Measurements from ENCODE around the gene HBA1.
"Not testable (repeated sequence)": the region's sequence is repeated elsewhere in the genome, so short reads cannot be mapped to it uniquely, and the experiment has no call there.

HBA1 gene

DNA sequence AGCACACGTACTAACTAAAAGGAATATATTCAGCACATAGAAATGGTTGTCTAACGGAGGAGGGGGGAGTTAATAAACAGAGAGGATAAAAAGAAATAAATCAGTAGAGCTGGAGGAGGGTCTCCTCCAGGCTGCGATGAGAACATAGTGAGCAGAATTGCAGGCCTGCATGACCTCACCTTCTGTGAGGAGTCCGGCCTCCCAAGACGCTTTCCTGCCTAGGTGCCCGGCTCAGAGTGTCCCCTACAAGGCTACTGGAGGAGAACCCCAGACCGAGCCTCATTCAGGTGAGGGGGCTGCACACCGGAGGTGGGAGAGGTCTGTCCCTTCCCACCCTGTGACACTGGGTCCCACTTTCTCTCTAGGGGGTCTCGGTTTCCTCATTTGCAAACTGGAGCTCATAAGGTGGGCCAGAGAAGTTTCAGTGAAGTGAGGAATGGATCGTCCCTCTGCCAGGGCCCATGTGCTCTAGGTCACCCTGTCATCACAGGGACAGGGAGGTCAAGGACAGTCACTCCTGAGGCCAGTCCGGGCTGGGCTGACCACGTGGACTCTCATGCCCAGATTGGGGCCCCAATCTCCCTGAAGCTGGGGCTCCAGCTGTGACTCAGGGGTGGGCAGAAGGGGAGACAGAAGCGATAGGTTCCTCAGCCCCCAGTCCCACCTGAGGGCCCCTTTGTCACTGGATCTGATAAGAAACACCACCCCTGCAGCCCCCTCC, 14.0 kb upstream of the HBA1 start:
- Histone ChIP-seq H3K27me3 (ENCODE audit: insufficient read depth, poor library complexity, severe bottlenecking) (peaks cover 26% of the 10 kb centered on the region), H3K9me3 (ENCODE audit: severe bottlenecking) (no peaks in the 10 kb centered on the region), H3K4me1 (ENCODE audit: insufficient read depth, poor library complexity, severe bottlenecking) (no peaks in the 10 kb centered on the region), H3K36me3 (ENCODE audit: low read depth) (no peaks in the 10 kb centered on the region), H3K4me3 (ENCODE audit: severe bottlenecking) (no peak overlapping the region), H3K27ac (ENCODE audit: poor library complexity, severe bottlenecking) (no peak overlapping the region)
- DNase-seq (ENCODE audit: low spot score), result no peak
- TF ChIP-seq, protein P1, sequence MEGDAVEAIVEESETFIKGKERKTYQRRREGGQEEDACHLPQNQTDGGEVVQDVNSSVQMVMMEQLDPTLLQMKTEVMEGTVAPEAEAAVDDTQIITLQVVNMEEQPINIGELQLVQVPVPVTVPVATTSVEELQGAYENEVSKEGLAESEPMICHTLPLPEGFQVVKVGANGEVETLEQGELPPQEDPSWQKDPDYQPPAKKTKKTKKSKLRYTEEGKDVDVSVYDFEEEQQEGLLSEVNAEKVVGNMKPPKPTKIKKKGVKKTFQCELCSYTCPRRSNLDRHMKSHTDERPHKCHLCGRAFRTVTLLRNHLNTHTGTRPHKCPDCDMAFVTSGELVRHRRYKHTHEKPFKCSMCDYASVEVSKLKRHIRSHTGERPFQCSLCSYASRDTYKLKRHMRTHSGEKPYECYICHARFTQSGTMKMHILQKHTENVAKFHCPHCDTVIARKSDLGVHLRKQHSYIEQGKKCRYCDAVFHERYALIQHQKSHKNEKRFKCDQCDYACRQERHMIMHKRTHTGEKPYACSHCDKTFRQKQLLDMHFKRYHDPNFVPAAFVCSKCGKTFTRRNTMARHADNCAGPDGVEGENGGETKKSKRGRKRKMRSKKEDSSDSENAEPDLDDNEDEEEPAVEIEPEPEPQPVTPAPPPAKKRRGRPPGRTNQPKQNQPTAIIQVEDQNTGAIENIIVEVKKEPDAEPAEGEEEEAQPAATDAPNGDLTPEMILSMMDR (IDR thresholded peaks at IDR 0.05; ENCODE audit: poor library complexity, severe bottlenecking), result no peak
- ATAC-seq (ENCODE audit: low read depth), result no peak

DNA sequence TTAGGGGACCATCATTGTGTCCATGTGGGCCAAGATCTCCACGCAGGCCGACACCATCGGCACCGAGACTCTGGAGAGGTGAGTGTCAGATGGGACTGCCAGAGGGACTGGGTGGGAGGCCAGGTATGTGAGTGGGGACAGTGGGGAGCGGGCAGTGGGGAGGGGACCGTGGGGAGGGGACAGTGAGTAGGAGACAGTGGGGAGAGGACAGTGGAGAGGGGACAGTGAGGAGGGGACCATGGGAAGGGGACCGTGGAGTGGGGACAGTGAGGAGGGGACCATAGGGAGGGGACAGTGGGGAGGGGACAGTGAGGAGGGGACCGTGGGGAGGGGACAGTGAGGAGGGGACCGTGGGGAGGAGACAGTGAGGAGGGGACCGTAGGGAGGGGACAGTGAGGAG, 13.3 kb upstream of the HBA1 start:
- DNase-seq (ENCODE audit: low spot score); ATAC-seq (ENCODE audit: low read depth); H3K4me1 ChIP-seq (ENCODE audit: insufficient read depth, poor library complexity, severe bottlenecking); H3K4me3 ChIP-seq (ENCODE audit: severe bottlenecking); H3K9me3 ChIP-seq (ENCODE audit: severe bottlenecking); H3K27ac ChIP-seq (ENCODE audit: poor library complexity, severe bottlenecking); H3K36me3 ChIP-seq (ENCODE audit: low read depth): not testable (repeated sequence)
- peaks cover 33% of the 10 kb centered on the region for H3K27me3 ChIP-seq (ENCODE audit: insufficient read depth, poor library complexity, severe bottlenecking)

DNA sequence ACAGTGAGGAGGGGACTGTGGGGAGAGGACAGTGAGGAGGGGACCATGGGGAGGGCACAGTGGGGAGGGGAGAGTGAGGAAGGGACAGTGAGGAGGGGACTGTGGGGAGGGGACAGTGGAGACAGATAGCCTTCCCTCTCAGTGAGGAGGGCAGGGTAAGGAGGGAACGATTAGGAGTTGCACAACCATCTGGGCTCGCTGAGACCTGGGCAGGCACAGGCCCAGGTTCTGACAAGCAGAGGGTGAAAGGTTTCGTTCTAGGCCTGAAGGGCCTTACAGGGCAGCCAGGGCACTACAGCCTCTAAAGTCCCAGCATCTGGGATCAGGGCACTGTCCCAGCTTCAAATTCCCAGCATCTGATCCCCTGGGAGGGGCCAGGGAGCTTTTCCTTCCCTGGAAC, 12.8 kb upstream of the HBA1 start:
- DNase-seq (ENCODE audit: low spot score); H3K9me3 ChIP-seq (ENCODE audit: severe bottlenecking); H3K4me3 ChIP-seq (ENCODE audit: severe bottlenecking); H3K36me3 ChIP-seq (ENCODE audit: low read depth); H3K27ac ChIP-seq (ENCODE audit: poor library complexity, severe bottlenecking); H3K4me1 ChIP-seq (ENCODE audit: insufficient read depth, poor library complexity, severe bottlenecking): not testable (repeated sequence)
- H3K27me3 ChIP-seq (ENCODE audit: insufficient read depth, poor library complexity, severe bottlenecking), result peaks cover 36% of the 10 kb centered on the region
- ATAC-seq (ENCODE audit: low read depth), result peak; percentile 22; the same call in 2 of the 3 replicates

DNA sequence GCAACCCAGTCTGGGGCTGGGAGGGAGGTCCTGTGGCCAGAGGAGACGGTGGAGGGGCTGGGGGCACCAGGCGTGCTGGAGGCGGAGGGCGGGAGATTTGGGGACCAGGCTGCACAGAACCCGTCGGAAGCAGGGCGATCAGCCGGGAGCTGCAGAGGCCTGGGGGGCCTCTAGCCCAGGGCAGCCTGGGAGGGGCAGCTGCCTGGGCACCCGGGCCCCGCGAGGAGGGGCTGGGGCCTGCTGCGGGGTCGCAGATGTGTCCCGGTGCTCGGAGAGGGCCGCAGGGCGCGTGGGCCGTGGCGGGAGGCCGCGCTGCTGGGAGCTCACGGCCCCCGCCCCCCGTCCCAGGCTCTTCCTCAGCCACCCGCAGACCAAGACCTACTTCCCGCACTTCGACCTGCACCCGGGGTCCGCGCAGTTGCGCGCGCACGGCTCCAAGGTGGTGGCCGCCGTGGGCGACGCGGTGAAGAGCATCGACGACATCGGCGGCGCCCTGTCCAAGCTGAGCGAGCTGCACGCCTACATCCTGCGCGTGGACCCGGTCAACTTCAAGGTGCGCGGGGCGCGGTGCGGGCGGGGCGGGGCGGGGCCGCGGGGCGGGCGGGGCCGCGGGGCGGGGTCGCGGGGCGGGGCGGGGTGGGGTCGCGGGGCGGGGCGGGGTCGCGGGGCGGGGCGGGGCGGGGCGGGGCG, 12.2 kb upstream of the HBA1 start:
- ATAC-seq (ENCODE audit: low read depth); H3K4me1 ChIP-seq (ENCODE audit: insufficient read depth, poor library complexity, severe bottlenecking); H3K4me3 ChIP-seq (ENCODE audit: severe bottlenecking); H3K36me3 ChIP-seq (ENCODE audit: low read depth); DNase-seq (ENCODE audit: low spot score); H3K27ac ChIP-seq (ENCODE audit: poor library complexity, severe bottlenecking); H3K9me3 ChIP-seq (ENCODE audit: severe bottlenecking): not testable (repeated sequence)
- peaks cover 36% of the 10 kb centered on the region for H3K27me3 ChIP-seq (ENCODE audit: insufficient read depth, poor library complexity, severe bottlenecking)

DNA sequence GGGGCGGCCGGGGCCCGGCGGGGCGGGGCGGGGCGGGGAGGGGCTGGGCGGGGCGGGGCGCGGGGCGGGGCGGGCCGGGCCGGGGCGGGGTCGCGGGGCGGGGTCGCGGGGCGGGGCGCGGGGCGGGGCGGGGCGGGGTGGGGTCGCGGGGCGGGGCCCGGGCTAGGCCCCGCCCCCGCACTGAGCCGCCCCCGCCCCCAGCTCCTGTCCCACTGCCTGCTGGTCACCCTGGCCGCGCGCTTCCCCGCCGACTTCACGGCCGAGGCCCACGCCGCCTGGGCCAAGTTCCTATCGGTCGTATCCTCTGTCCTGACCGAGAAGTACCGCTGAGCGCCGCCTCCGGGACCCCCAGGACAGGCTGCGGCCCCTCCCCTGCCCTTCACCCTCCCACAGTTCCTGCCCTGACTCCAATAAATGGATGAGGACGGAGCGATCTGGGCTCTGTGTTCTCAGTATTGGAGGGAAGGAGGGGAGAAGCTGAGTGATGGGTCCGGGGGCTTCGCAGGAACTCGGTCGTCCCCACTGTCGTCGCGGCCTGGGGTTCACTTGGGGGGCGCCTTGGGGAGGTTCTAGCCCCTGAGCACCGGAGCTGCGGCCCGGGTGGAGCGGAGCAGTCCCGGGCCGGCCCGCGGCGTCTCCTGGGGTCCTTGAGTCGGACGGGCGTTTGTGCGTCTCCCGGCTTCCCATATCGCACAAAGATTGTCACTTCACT, 11.5 kb upstream of the HBA1 start:
- no peak for DNase-seq (ENCODE audit: low spot score)
- Histone ChIP-seq H3K9me3 (ENCODE audit: severe bottlenecking) (no peaks in the 10 kb centered on the region), H3K27me3 (ENCODE audit: insufficient read depth, poor library complexity, severe bottlenecking) (peaks cover 36% of the 10 kb centered on the region), H3K4me1 (ENCODE audit: insufficient read depth, poor library complexity, severe bottlenecking) (no peaks in the 10 kb centered on the region), H3K36me3 (ENCODE audit: low read depth) (no peaks in the 10 kb centered on the region), H3K4me3 (ENCODE audit: severe bottlenecking) (no peak overlapping the region), H3K27ac (ENCODE audit: poor library complexity, severe bottlenecking) (no peak overlapping the region)
- ATAC-seq (ENCODE audit: low read depth), result no peak
- TF ChIP-seq, protein P1 (IDR thresholded peaks at IDR 0.05; ENCODE audit: poor library complexity, severe bottlenecking), result no peak

DNA sequence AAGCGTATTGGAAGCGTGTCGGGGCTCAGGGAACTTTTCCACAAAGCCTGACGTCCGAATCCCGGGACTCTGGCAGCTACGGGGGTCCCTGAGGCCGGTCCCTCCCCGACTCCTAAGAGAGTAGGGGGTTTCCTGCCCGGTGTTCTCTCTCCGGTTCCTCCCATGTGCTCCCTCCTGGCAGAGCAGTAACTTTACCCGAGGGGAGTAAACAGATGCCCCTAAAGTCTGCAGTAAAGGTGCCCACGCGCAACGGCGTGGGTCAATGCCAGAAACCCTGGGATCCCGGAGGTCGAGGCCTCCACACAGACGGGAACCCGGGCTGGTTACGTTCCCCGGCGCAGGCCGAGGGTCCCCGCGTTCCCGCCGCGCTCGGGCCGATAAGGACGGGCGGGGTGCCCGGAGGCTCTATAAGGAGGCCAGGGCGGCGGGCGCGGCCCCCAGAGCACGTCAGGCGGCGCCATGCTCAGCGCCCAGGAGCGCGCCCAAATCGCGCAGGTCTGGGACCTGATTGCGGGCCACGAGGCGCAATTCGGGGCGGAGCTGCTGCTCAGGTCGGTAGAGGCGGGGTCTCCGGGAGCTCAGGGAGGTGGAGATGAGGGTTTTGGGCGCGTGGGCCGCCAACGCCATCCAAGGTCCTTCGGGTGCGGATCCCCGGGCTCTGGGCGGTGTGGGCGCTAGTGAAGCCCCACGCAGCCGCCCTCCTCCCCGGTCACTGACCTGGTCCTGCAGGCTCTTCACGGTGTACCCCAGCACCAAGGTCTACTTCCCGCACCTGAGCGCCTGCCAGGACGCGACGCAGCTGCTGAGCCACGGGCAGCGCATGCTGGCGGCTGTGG, 10.7 kb upstream of the HBA1 start, which contains the start of gene HBM:
TSS of gene HBM (plus strand) at position 440 of the 836 bp plus-strand sequence. CDS start at position 460, 20 bp downstream.
- Histone ChIP-seq H3K36me3 (ENCODE audit: low read depth) (no peaks in the 10 kb centered on the region), H3K27me3 (ENCODE audit: insufficient read depth, poor library complexity, severe bottlenecking) (peaks cover 43% of the 10 kb centered on the region), H3K4me3 (ENCODE audit: severe bottlenecking) (no peak within 1 kb of the TSS), H3K27ac (ENCODE audit: poor library complexity, severe bottlenecking) (no peak within 1 kb of the TSS), H3K9me3 (ENCODE audit: severe bottlenecking) (no peaks in the 10 kb centered on the region), H3K4me1 (ENCODE audit: insufficient read depth, poor library complexity, severe bottlenecking) (no peaks in the 10 kb centered on the region)
- DNase-seq (ENCODE audit: low spot score) (no peak), ATAC-seq (ENCODE audit: low read depth) (no peak)
- TF ChIP-seq, protein P1 (IDR thresholded peaks at IDR 0.05; ENCODE audit: poor library complexity, severe bottlenecking), result no peak
